Testis (tissue), 3 donors: ENCODE measurements around the gene TBC1D2. TPM values are rescaled to one million over a fixed set of nuclear protein-coding genes. Genes with fewer than 3 reads are reported as not detected.

Experiments used
- DNase-seq: peaks from one replicate; pipeline ENCODE4 v3.0.0-alpha.2; 2019
- H3K27ac ChIP-seq, 2 donors: fragments of 200-600 bp; sonication (generic); one replicate each; pipeline ENCODE4 v1.5.1; 2019
- H3K27me3 ChIP-seq: fragments of 200-600 bp; sonication (generic); one replicate; pipeline ENCODE4 v1.5.1; 2019
- H3K36me3 ChIP-seq: fragments of 200-600 bp; sonication (generic); one replicate; pipeline ENCODE4 v1.5.1; 2017; ENCODE audit warnings: low read depth; ENCODE audit errors: missing control alignments
- H3K4me1 ChIP-seq: fragments of 200-600 bp; sonication (generic); one replicate; pipeline ENCODE4 v1.5.1; 2019
- H3K4me3 ChIP-seq, 2 donors: fragments of 200-600 bp; sonication (generic); one replicate each; pipeline ENCODE4 v1.5.1; 2017 to 2019
- H3K9me3 ChIP-seq: fragments of 200-600 bp; sonication (generic); one replicate; pipeline ENCODE4 v1.5.1; 2017
- CTCF ChIP-seq, 3 experiments: fragments of 450-650 bp in 2 of 3; fragments of 200-600 bp in 1 of 3; sonication (generic) in 1 of 3; IDR thresholded peaks; one replicate each; pipeline ENCODE4 v1.5.1; 2016 to 2019; ENCODE audit warnings: antibody characterized with exemption in 3 of 3, mild to moderate bottlenecking in 2 of 3, moderate library complexity in 1 of 3
- POLR2A ChIP-seq: fragments of 450-650 bp; IDR thresholded peaks from one replicate; pipeline ENCODE4 v1.6.1; 2017; ENCODE audit warnings: antibody characterized with exemption, mild to moderate bottlenecking, moderate library complexity
- WGBS, 2 donors: methylation state at CpG; one replicate each; pipeline ENCODE4 v1.1.5; 2018; 5-methylcytosine and 5-hydroxymethylcytosine counted together
- intact Hi-C: fragments of 100-400 bp; cut with DNase I; formaldehyde crosslinking; loops from one replicate; pipeline ENCODE4 v1.15.1; 2023; ENCODE audit warnings: low total_unique reads
- polyA plus RNA-seq: library from polyadenylated mRNA; stranded (reverse); fragments of 350-450 nt; fragmentation: Illumina TruSeq; extraction: RNeasy Lipid Tissue Mini Kit (QIAGEN cat#74804); gene quantifications from one replicate; pipeline ENCODE4 v1.2.3, GENCODE V29; 2014; ENCODE audit warnings: low read depth, low replicate concordance; ENCODE audit not compliant: insufficient read depth
- total RNA-seq, 2 donors: library from RNA; depleted of rRNA; stranded (reverse); fragments of >200 nt; gene quantifications; one replicate each; pipeline ENCODE4 v1.2.3, GENCODE V29; 2016

Gene TBC1D2
- total and polyA plus RNA-seq, 3 donors from 2014 or later = 5.1 to 9.2 (median 8.5) TPM

GRCh38 chr9:98240475-98240874 lies 15.0 kb downstream of the TBC1D2 start:
- H3K36me3 ChIP-seq = no peaks in the 10 kb centered on the region
- intact Hi-C loops = no loop called here
- no peaks in the 10 kb centered on the region for H3K4me1 ChIP-seq
- H3K4me3 ChIP-seq = no peak overlapping the region
- H3K27ac ChIP-seq = no peak overlapping the region
- no peaks in the 10 kb centered on the region for H3K9me3 ChIP-seq
- no peak for TF ChIP-seq POLR2A
- no peak for TF ChIP-seq CTCF (IDR thresholded peaks at IDR 0.05)
- DNase-seq = no peak
- H3K27me3 ChIP-seq = no peaks in the 10 kb centered on the region
- 95% methylated on average over 3 of the region's 3 CpGs; no CpG with 5 or more reads in 1 of the 2 donors for WGBS, 2 donors

- Histone ChIP-seq H3K27ac (no peak overlapping the region), H3K4me3 (no peak overlapping the region), H3K36me3 (no peaks in the 10 kb centered on the region), H3K9me3 (no peaks in the 10 kb centered on the region), H3K27me3 (no peaks in the 10 kb centered on the region), H3K4me1 (no peaks in the 10 kb centered on the region)
- intact Hi-C loops = no loop called here
- TF ChIP-seq POLR2A (no peak), CTCF (IDR thresholded peaks at IDR 0.05) (no peak)
- DNase-seq = no peak
- WGBS, 2 donors = 82 to 88% methylated on average over 8 of the region's 8 CpGs
Observed at GRCh38 chr9:98236901-98237487, 18.5 kb downstream of the TBC1D2 start.

- no peak for DNase-seq
- TF ChIP-seq POLR2A = no peak
- TF ChIP-seq CTCF (IDR thresholded peaks at IDR 0.05) = no peak
- Histone ChIP-seq H3K27me3 (no peaks in the 10 kb centered on the region), H3K4me1 (no peaks in the 10 kb centered on the region), H3K9me3 (no peaks in the 10 kb centered on the region), H3K27ac (no peak overlapping the region), H3K4me3 (no peak overlapping the region), H3K36me3 (no peaks in the 10 kb centered on the region)
- WGBS, 2 donors = 92 to 95% methylated on average over 7 to 9 of the region's 9 CpGs
- intact Hi-C loops = no loop called here
Observed at GRCh38 chr9:98235126-98235525, 20.3 kb downstream of the TBC1D2 start.

GRCh38 chr9:98234245-98234825 lies 21.1 kb downstream of the TBC1D2 start:
- no peak for DNase-seq
- no peaks in the 10 kb centered on the region for H3K9me3 ChIP-seq
- intact Hi-C loops = no loop called here
- no peaks in the 10 kb centered on the region for H3K27me3 ChIP-seq
- TF ChIP-seq CTCF (IDR thresholded peaks at IDR 0.05) (no peak), POLR2A (no peak)
- no peaks in the 10 kb centered on the region for H3K4me1 ChIP-seq
- H3K36me3 ChIP-seq = no peaks in the 10 kb centered on the region
- WGBS, 2 donors = 73 to 74% methylated on average over 7 to 9 of the region's 9 CpGs
- no peak overlapping the region for H3K27ac ChIP-seq
- no peak overlapping the region for H3K4me3 ChIP-seq

GRCh38 chr9:98232926-98233325 lies 22.5 kb downstream of the TBC1D2 start:
- TF ChIP-seq POLR2A (no peak), CTCF (IDR thresholded peaks at IDR 0.05) (no peak)
- H3K4me3 ChIP-seq = no peak overlapping the region
- 94 to 99% methylated on average over 5 of the region's 5 CpGs for WGBS, 2 donors
- intact Hi-C loops = no loop called here
- no peaks in the 10 kb centered on the region for H3K9me3 ChIP-seq
- no peaks in the 10 kb centered on the region for H3K4me1 ChIP-seq
- DNase-seq = no peak
- H3K27me3 ChIP-seq = no peaks in the 10 kb centered on the region
- H3K27ac ChIP-seq = no peak overlapping the region
- no peaks in the 10 kb centered on the region for H3K36me3 ChIP-seq
